NCI-H1436 (cell line): ENCODE data around the gene MDK.

Experiments used
- DNase-seq: peaks from one replicate; lab custom pipeline; 2025; lab: John Stamatoyannopoulos, UW

Gene MDK

DNA sequence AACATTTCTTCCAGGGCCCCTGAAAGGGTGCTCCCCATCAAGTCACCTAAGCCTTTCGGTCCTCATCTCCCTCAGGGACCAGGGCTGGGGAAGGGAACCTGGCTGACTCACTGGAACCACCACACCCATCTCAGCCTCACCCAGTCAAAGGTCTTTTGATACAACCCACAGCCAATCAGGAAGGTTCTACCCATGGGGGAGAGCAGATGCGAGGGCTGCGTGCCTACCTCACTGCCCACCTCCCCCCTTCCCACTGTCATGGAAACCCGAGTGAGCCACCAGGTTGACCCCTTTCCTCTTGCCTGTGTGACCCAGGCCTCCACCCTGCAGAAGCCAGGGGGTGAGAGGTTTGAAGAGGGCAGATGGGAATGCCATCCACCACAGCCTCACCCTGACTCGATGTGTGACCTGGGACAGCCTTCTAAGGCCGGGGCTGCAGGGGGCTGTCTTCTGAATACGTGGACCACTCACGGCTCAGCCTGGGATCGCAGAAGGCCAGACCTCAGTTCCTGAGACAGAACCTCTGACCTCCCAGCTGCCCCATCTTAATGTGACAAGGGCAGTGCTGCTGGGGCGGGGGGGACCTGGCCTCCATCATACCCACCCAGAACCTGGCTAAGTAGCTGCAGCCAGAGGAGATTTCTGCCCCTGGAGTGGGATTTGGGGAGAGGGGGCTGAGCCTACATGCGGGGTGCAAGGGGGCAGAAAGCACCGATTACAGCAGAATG lies 2.7 kb downstream of the MDK start:
- peak; percentile 27 for DNase-seq

DNA sequence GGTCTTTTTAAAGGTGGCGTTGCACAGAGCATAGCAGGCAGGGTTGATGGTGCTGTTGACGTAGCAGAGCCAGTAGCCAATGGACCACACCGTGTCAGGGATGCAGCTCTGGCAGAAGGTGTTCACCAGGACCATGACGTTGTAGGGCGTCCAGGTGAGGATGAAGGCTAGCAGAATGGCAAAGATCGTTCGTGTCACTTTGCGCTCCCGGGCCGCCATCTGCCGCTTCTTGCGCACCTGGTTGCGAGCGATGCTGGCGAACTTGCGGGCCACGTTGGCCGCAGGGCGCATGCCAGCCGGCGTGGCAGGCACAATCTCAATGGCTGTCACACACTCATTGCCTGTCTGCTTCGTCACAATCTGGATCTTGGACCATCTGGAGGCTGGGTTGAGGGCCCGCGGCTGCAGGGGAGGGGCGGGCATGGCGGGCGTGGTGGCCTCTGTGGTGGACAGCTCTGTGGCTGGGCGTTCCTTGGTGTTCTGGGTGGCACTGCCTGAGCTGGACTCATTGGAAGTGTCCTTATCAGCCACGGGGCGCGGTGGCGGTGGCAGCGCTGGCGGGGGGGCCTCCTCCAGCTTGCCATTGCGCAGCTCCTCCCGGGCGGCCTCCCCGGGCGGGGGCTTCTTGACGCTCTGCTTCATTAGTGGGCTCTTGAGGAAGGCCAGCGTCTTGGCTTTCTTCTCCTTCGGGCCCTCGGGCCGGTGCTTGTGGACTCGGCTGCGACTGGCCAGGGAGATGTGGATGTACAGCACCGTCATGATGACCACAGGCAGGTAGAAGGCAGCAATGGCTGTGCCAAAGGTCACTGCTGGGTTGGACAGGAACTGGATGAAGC lies 3.9 kb downstream of the MDK start:
- DNase-seq = no peak

- DNase-seq = no peak
These were observed 4.6 kb downstream of the MDK start for GRCh38 chr11:46386005-46386578.

DNA sequence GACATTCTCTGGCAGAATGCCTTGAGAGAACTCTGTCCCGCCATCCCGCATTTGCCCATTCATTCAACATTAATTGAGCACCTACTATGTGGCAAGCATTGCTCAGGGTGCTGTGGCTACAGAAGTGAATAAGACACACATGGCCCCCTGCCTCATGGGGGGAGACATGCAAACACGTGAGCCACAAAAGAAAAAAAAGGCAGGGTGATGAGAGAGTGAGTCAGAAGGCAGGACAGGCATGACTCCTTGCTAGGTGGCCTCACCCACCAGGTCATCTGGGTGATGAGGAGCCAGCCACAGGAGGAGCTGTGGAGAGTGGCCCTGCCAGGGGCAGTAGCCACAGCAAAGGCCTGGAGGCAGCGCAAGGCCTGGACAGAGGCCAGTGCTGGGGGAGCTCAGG lies 5.2 kb downstream of the MDK start:
- DNase-seq = no peak

GRCh38 chr11:46387456-46387855 lies 6.0 kb downstream of the MDK start:
- no peak for DNase-seq

DNA sequence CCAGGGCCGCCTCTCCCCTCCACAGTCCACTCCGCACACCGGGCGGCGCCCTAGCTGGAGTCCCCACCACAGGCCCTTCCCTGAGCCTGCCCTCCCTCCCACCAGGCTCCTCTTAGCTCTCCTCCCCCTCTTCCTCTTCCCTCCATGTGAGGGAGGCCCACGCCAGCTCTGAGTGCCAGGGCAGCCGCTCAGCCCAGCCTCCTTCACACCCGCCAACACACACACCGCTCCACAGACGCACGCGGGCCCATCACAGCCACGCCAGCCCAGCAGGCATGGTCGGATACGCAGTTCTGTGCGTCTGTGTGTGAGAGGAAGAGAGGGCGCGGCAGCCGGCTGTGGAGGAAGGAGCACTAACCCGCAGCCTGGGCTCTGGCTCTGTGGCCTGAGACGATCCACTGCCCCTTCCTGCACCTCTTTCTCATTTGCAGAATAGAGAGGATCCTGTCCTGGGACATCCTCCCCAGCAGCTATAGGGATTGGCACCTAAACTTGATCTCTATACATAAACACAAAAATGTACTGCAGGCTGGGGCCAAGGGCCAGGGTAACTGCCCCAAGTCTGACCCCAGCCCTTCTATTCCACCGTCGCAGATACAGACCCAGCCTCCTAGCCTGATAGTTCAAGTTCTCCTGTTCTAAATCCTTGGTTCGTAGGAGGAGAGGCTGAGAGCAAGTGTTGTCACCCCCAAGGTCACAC lies 6.6 kb downstream of the MDK start:
- no peak for DNase-seq

DNA sequence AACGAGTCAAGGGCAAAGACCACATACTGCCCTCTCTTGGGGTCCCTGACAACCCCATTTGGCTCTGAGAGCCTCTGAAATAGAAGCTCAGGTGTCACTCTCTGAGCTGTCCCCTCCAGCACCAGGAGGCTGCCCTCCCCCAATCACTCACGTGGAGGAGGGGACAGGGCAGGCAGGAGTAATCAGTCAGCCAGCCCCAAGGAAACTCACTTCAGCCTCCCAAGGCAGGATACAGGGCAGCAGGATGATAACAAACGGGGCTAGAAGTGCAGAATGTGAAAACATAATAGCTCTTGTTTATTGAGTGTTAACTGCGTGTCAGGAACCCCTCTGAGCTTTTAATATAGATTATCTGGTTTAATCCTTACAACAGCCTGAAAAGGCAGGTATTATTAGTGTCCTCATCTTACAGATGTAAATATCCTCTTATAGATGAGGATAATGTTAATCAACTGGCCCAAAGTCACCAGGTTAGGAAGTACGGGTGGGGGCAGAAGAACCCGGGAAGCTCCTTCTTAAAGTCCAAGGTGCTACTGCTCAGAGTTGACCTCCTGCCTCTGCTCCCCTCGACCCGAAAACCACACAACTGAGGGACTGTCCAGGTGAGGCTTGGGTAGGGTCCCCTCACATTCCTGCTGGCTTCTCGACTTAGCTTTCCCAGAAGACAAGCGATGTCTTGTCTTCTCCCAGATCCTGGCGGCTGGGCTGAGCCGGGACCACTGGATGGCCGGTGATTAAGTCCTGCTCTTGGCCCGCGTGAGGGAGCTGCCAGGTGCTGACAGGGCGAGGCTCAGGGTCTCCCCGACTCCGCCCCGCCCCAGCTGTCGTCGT lies 7.4 kb downstream of the MDK start:
- DNase-seq = no peak

DNA sequence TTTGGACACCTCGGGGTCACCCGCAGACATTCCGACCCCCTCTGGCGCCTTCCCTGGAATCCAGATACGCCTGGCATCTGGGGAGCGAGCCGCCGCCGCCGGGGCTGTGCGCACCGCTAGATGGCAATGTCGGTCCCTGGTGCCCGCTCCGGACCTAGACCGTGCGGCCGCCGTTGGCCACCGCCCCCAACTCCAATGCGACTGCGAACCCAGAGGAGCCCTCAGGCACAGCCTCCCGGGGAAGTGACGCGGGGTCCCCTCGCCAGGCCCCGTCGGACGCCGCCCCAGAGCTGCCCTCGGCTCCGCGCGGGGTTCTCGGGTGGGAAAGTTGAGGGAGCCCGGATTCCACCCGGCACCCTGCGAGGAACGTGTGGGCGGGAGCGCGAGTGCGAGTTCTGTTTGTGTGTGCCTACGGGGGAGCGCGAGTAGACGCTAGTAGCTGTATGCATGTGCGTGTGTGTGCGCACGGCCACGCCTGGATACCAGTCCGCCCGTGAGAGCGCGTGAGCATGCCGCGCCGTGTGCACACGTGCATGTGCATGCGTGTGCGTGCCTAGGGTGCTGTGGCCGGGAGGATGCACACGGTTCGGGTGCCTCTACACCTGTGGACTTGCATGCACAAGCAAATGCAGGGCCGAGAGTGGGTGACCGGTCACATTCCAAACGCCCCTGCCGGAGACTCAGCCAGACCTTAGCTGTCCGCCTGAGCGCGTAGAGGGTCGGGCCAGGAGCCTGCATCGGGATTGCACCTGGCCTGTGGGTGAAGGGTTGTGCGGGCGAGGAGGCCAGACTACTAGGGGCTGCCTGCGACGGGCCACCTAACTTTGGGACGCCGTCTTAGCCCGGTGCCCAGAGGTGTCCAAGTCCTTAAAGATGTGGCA lies 8.2 kb downstream of the MDK start:
- no peak for DNase-seq

- DNase-seq = no peak
These were observed 9.1 kb downstream of the MDK start for GRCh38 chr11:46390331-46391171.

- DNase-seq = no peak
These were observed 9.7 kb downstream of the MDK start for GRCh38 chr11:46391186-46391577.

GRCh38 chr11:46391578-46392420 lies 10.3 kb downstream of the MDK start, which contains the start of gene CHRM4:
Gene CHRM4, minus strand, starts transcription at chr11:46391776. Its CDS starts 5,219 bp downstream, at chr11:46386557.
- peak; percentile 81 for DNase-seq

DNA sequence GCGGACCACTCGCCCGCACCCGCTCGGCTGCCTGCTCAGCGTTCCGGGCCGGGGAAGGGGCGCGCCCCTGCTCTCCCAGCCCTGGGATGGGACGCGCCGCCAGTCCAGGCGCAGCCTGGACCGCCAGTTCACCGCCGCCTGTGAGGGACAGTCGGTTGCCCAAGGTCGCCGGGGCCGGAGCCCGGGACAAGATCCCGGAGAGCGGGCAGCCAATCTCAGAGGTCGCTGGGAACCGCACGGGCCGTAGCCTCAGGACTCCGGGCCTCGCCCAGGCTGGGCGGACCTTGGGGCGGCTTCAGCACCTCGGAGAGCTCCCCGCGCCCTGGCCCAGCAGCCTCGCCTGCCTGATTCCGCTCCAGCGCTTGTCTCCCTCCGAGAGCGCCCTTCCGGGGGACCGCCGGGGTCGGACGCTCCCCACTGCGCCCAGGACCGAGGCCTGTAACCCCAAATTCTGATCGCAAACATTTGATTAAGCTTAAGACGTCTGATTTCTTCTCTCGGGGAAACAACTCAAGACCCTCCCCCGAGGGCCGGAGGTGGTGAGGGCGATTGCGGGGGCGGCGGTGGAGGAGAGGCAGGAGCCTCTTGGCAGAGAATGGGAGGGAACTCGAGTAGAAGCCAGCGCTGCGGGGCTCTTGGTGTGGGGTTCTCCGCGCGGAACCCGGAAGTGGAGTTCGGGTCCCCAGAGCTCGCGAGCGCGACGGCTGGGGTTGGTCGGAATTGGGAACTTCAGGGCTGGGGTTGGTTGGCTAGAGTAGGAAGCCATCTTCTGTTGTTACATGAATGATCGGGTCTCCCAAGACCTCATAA lies 11.2 kb downstream of the MDK start:
- peak; percentile 79 for DNase-seq

- no peak for DNase-seq
These were observed 11.8 kb downstream of the MDK start for GRCh38 chr11:46393231-46393616.

DNA sequence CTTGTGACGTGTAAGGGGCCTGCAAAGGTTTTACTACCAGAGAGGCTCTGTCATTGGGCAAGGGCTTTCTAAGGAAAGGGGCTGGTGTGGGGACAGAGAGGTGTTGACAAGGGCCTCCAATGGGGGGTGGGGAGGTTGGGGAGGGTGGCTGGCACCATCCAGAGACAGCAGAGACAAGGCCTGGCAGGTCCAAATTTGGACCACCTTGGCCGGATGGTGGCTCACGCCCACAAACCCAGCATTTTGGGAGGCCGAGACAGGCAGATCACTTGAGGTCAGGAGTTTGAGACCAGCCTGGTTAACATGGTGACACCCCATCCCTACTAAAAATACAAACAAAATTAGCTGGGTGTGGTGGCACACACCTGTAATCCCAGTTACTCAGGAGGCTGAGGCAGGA lies 12.3 kb downstream of the MDK start:
- no peak for DNase-seq

- no peak for DNase-seq
These were observed 16.1 kb downstream of the MDK start for GRCh38 chr11:46397526-46397925.

DNA sequence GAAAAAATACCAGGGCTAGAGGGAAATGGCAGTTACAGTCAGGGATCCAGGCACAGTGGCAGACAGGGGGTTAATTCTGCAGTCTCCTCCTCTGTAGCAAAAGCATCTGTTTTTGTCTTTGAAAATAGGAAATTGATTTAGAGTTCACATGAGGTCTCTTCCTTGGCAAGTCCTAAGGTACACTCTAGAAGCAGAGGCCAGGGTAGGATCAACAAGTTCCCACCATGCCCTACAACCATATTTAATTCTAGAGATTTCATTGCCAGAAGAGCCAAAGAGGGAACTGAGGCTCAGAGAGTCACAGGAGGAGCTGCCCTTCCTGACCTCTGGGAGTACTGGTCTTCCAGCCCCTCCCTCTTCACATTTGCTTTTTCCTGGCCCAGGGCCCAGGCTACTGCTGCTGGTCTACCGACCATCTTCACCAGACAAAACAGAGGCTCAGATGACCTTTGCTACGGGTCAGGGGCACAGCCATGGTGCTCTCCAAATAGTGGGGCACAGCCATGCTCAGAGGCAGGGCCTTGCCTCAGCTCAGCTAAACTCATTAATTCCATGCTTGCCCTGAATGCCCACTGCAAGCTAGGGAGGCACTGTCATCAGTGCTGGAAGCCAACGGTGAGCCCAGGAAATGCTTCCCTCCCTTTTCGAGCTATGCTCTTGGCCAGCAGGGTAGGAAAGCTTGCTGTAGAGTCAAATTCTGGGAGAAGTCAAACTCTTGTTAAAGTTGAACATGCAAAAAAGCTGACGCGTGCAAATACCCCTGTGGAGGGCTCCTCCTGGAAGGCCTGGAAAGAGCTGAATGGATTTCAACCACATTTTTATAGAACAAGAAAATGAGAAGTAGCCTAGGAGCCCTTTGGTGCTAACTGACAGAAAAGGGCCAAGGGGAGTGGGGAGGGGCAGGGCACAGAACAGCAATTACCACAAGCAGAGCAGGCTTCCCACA lies 21.8 kb downstream of the MDK start:
- no peak for DNase-seq
